Lower leg skin (tissue), 3 donors: Measurements from ENCODE around the gene ALMS1.
"Not testable (repeated sequence)": the region's sequence is repeated elsewhere in the genome, so short reads cannot be mapped to it uniquely, and the experiment has no call there.

Source experiments
- CTCF ChIP-seq, 3 donors: fragments of 450-650 bp; IDR thresholded peaks; one replicate each; pipeline ENCODE4 v1.5.1; 2016; ENCODE audit warnings: antibody characterized with exemption in 3 of 3, mild to moderate bottlenecking in 3 of 3, moderate library complexity in 2 of 3
- POLR2A ChIP-seq, 2 donors: fragments of 450-650 bp; IDR thresholded peaks; one replicate each; pipeline ENCODE4 v1.6.1; 2016 to 2017; ENCODE audit warnings: antibody characterized with exemption in 2 of 2, mild to moderate bottlenecking in 1 of 2, moderate library complexity in 1 of 2

- not testable (repeated sequence) for TF ChIP-seq POLR2A, CTCF (IDR thresholded peaks at IDR 0.05)
Measured at GRCh38 chr2:73462388-73462787, 76.8 kb downstream of the ALMS1 start.
